ENCODE data around the gene TMEM107.

The TMEM107 gene

GRCh38 chr17:8137645-8138373 is 38.4 kb downstream of the TMEM107 start:
- no peak for DNase-seq (ENCODE audit: low read depth)

GRCh38 chr17:8133941-8134340 is 42.2 kb downstream of the TMEM107 start:
- no peak for DNase-seq (ENCODE audit: low read depth)

DNA sequence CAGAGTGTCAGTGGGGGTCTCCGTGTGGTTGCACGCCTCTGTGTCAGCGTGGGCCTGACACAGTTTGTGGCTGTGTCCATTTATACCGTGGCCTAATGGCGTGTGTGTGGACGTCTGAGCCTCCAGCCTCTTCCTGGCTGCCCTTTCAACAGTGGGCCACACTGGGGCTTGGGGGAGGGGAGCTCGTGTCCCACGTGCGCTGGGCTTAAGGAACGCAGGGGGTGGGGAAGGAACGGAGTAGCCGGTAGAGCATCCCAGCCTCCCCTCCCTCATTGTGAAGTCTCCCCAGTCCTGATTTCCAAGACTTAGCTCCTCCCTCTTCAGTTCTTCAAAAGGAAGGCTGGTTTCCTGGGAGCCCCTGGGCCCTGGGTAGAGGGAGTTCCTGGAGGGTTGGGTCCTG is 42.8 kb downstream of the TMEM107 start:
- DNase-seq (ENCODE audit: low read depth) = no peak

GRCh38 chr17:8131844-8132441 is 44.2 kb downstream of the TMEM107 start:
- no peak for DNase-seq (ENCODE audit: low read depth)

- DNase-seq (ENCODE audit: low read depth) = no peak
These were observed 47.9 kb downstream of the TMEM107 start for GRCh38 chr17:8128125-8128784.

DNA sequence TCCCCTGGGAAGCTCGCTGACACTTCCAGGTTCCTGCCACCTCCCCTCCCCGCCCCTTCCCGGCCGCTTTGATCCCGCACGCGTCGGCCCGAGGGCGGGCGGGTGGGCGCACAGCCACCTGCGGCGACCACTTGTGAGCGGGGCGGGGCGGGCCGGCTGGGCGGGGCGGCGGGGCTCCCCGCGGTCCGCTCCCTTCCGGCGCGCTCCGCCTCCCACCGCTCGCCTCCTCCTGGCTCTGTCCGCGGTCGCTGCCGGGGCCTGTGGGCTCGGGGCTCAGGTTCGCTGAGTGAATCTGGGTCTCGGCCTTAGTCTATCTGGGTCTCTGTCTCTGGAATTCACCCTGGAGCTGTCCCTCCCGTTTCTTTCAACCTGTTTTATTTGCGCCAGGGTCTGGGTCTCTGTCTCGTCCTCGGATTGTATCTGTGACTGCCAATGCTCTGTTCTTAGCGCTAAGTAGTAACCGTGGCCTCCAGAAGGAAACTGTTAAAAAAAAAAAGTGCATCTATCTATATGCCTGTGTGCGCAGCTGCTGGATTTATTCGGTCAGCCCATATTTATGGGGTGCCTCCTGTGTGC is 49.6 kb downstream of the TMEM107 start:
- DNase-seq (ENCODE audit: low read depth) = no peak

DNA sequence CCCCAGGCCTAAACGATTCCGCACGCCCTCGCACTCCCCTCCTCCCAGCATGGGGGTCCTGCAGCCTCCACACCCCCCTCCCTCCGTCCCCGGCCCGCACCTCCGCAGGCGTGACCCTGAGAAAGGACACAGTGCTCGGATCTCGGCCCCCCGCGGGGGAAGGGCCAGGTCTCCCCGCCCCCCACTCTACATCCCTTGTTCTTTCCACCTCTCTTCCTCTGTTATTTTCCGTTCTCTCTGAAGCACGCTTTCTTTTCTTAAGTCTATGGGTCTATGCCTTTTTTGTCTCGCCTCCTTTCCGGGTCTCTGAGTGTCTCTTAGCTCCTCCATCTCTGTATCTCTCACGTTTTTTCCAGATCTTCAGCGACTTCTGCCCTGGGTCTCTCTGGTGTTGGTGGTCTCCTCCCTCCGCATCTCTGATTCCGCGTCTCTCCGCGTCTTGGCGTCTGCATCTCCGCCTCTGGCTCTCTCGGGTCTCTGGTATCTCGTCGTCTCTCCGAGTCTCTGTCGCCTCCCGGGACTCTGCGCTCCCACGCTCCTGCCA is 50.2 kb downstream of the TMEM107 start:
- DNase-seq (ENCODE audit: low read depth) = no peak

DNA sequence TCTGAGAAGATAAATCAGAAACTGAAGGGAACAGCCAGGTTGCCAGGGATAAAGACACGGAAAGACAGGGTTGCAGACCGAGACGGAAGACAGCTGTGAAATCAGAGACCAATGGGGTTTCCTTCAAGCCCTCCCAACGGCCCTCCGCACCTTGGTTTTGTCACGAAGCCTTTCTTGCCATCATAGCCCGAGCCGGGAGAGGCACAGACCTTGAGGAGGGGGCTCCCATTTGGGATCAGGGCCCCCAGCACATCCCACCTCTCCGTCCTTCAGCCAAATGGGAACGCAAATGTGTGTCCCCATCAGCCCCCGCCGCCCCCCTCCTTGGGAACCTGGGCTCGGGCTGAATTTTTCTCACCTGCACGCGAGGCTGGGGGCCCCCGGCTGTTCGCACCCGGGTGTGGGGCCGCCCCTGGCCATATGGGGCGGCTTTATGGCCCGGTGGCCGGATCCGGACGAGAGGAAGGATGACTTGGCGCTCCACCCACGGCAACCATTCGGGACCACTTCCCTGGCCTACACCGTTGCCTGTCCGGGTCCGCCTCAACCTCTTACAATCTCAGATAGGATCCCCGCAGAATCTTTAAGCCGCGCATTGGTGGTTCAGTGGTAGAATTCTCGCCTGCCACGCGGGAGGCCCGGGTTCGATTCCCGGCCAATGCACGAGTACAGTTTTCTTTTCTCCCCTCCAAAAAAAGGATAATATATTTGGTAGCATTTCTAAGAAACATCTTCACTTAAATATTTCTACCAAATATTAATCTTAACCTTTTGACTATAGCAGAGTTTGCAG is 50.8 kb downstream of the TMEM107 start:
- no peak for DNase-seq (ENCODE audit: low read depth)

DNA sequence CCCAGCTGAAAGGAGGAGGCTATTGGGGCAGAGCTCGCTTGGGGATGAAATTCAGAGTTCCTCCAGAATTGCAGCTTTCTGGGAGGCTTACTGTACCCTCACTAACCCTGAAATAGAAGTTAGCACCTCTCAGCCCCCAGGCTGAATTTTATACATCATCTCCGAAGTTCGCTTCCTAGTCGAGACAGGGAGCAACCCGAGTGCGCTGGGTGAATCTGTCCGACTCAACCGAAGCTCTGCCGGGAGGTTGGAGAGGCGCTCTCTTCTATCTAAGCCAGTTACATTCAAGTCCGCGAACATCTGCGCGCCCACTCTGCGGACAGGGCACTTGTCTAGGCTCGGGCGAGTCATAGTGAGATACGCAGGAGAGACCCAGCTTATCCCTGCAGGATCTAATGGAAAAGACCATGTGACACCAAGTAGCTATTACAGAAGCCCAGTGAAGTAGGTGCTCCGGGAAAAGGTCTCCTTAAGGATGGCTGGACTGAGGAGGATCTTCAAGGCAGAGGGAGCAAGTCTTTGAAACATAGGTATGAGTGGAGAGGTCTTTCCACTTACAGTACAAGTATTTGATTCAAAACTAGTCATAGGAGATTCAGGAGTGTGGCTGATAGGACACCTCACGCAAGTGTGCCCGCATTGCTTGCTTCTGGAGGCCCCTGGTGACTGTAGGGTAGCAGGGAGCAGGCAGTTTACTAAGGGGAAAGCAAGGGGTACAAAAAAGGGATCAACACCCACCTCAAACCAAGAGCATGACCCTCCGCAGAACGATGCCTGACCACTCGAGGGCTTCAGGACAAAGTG is 51.6 kb downstream of the TMEM107 start:
- DNase-seq (ENCODE audit: low read depth) = no peak

DNA sequence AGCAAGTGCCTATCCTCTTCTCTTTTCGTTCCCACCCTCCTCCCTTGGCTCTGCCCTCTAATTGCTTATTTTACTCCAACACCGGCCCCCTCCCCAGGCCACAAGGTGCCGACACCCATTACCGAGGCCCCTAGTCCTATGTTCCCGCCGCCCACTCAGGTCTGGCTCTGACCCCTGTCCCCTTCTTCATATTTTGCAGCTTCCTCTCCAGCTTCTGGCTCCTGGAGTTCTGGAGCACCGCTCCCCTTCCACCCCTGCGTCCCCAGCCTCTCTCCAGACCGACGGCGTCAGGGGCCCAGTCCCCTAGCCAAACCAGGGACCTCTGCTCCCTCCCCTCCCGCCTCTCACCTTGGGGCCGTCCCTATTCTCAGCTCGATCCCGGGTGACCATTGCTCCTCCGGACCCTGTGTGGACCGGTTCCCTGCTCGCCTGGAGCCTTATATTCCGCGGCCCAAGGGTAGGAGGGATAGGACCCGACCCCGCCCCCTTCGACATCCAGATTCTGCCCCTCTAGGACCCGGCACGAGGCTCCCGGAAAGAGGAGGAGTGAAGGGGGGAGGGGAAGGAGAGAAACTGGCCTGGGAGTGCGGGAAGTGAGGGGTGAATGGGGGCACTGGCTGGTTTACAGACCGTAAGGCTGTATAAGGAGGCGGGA is 52.4 kb downstream of the TMEM107 start, which contains the start of gene HES7:
HES7 (minus strand) TSS at position 412 of the 655 bp plus-strand sequence; CDS start at position 390, 22 bp downstream.
- DNase-seq (ENCODE audit: low read depth) = no peak

- no peak for DNase-seq (ENCODE audit: low read depth)
These were observed 53.1 kb downstream of the TMEM107 start for GRCh38 chr17:8122924-8123694.
